Left renal cortex interstitium (tissue), 4 donors: ENCODE results near the gene LRMDA. TPM values are rescaled to one million over a fixed set of nuclear protein-coding genes. Genes with fewer than 3 reads are reported as not detected.

ENCODE experiments used
- DNase-seq, 4 donors: peaks; one replicate each; pipeline ENCODE4 v3.0.0-alpha.2; 2013; ENCODE audit warnings: low read depth in 4 of 4, low spot score in 2 of 4, missing footprints in 1 of 4
- polyA plus RNA-seq, 4 donors: library from polyadenylated mRNA; unstranded; fragments of 120-200 nt; gene quantifications; one replicate each; pipeline ENCODE4 v1.2.1, GENCODE V29; 2013; ENCODE audit not compliant: insufficient read length in 4 of 4

LRMDA gene
- polyA plus RNA-seq, 4 donors = 15.3 to 23.5 (median 21.1) TPM

DNA sequence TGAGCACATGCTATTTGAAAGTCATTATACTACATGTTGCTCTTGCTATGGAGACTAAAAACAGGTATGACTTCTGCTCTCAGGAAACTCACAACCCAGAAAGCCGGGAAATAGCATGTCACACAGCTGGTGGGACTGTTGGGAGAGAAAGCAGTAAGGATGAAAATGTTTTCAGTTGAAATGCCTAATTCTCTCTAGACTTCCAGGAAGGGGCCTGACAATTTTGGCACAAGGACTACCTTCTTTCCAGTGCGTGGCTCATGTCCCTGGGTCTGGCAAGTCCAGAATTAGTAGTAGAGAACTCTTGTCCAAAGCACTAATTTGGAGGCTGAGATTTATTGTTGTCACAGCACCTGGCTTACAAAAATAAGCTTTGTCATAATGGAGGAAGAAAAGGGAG lies 567.6 kb downstream of the LRMDA start:
- no peak for DNase-seq

DNA sequence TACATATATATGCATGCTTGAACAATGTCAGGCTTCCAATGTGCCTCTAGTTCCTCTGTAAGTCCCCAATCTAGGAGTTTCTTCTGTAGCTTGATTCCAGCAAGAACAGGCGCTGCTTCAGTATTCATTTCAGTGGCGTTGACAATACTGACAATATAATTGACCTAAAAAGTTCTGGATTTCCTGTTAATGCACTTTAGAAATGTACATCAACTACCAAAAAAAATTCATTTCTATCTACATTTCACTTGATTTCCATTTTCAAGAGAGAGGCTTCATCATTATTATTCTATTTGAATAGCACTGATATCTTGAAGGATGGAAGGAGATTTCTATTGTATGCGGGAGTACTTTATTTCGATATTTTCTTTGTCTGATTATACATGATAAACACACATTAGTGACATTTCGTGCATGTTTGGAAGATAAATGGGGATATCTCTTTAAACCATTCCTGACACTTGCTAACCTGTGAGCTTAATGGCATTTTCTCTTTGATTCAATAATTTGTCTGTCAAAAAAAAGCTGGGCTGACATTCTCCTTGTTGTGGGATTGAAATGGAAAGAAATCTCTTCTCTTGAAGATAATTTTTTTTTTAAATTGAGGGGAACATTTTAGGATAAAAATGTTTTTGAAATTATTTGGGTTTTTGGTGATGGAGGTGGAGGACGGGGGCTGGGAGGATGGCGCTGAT lies 568.2 kb downstream of the LRMDA start:
- DNase-seq = no peak

DNA sequence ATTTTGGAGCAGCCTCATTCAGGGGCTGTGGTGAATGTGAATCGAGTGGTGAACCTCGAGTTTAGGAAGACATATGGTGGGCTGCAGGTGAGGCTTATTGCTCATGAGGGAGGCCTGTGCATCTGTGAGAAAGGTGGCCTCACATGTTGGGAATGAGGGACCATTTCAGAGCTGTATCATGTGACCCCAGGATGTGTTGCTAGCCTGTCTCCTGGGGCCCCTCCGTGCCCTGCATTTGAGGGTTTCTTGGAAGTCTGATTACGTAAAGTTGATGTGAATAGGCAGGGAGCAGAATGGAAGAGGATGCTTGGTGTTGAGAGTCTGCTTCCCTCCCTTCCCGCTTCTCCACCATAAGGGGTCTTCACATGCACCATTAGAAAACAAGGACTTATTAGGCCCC lies 569.1 kb downstream of the LRMDA start:
- no peak for DNase-seq

DNA sequence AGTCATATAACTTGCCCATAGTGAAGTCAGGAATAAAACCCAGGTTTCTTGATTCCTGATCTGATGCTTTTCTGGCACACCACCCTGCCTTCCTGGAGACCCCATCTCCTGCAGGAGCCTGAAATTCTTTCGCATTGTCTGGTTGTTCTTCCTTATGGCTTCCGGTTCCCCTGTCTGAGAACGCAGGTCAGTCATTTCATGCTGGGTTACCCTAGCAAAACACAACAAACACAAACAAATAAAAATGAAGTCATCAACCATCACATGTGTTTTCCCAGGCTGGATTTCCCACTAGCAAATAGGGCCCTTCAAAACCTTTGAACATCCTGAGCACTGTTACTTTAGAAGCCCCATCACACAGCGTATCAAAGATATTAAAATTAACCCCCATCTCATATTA lies 569.6 kb downstream of the LRMDA start:
- no peak for DNase-seq

DNA sequence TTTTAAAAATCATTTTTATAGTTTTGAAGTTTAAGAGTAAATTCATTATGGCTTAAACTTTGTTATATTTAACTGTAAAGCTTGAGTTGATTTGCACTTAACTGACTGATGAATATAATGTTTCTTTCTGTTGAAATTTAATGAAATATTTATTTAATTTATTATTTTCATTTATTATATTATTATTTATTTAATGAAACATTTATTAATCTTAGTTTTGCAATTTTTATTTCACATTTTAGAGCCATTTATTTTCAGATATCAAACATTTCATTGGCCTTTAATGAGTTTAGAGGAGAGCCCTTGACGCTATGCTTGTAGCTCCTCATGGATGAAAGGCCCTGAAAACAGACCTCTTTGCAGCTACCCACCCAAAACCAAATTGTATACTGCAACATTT lies 570.0 kb downstream of the LRMDA start:
- no peak for DNase-seq

DNA sequence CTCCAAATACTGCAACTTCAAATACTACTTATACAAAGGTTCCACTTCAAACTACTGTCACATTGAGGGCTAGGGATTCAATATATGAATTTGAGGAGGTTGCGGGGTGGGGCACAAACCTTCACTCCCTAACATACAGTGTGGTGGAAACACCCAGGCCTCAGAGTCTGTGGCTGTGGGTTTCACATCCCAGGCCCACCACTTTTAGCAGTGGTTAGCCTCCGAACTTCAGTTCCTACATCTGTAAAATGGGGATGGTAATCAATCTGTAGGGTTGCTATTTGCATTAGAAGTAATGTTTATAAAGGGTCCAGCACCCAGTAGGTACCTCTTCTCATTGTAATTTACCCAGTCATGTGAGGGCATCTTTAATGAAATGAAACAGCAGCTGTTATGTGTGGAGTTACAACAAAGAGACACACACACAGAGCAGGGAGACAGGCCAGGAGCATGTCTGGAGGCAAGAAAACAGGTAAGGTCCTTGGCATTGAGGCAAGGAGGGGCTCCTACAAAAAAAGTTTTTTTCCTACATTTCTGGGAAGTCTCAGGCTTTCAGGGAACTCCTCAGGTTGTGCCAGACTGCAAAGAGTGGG lies 570.9 kb downstream of the LRMDA start:
- DNase-seq = no peak

DNA sequence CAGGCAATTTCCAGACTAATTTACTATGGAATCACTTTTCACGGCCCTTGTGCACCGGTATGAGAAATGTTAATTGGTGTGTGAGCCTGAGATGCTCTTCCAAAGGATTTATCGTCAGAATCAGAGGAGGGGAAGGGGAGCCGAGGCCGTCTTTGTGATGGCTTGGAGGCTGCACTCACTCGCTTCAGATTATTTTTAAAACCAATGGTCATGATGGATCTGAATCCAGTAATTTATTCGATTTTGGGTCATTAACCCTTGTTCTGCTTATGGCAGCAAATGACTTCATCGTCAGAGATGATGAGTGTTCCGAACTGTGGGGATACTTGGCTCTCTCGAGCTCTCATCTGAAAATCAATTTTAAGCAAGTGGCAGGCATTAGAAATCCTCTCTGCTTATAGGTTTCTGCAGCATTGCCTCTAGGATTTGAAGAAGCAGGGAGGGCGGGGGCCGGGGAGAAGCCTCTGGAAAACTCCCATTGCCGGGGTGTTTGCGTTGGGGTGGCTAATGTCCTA lies 576.3 kb downstream of the LRMDA start:
- no peak for DNase-seq

DNA sequence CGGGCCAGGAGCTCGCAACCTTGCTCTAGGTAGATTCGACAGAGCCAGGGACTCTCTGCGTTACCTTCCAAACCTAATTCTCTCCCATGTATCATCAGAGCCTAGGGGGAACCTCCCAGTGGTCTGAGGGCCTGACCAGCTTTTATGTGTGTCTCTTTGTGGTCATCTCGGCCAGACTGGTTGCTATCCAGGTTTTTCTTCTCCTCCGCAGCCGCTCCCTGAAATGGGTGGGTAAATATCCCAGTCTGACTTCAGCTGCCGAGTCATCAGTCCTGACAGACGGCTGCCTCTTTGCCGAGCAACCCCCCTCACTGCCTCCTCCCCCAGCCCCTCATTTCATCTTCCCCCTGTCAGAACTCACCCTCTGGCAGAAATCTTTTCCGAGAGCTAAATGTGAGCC lies 578.1 kb downstream of the LRMDA start:
- DNase-seq = no peak

DNA sequence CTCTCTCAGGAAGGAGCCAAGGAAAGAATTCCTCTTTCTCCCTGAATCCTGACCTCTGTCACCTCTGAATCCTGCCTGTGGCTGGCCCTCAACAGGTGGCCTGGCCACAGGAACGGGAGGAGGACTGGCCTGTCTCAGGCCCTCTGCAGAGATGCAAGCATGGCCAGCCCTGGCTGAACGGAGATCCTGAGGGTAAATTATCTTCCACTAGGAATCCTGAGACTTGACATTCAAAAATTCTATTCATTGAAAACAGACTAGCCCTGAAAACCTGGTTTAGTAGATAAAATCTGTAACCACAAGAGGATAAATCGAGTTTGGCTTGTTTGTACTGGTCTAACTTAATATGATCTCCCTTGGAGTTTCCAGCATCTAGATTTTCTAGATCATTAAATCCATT lies 579.3 kb downstream of the LRMDA start:
- no peak for DNase-seq

DNA sequence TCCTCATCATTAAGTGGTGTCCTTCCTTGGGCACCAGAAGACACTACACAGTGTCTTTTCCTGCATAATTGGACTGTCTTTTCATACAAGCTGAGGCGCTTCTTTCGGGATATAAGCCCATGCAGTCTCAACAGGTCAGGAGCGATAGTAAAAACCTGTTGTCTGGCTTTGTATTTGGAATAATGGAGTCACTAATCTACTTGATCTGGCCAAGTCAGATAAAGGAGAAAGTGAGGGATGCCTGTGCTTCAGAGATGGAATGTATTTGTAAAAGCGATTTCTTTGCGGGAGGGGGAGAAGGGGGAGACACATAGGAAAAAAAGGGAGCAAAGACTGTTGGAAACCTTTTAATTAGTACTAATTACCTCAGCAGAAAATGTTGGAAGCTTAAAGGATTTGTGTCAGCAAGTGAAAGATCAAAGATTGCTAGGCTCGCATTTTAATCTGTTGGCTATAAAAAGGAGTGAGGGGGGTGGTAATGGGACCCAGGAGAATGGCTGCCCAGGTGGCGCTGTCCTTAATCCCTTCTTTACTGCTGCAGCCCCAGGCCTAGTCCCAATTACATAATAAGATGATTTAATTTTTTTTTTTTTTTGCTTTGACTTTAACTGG lies 581.4 kb downstream of the LRMDA start:
- no peak for DNase-seq

DNA sequence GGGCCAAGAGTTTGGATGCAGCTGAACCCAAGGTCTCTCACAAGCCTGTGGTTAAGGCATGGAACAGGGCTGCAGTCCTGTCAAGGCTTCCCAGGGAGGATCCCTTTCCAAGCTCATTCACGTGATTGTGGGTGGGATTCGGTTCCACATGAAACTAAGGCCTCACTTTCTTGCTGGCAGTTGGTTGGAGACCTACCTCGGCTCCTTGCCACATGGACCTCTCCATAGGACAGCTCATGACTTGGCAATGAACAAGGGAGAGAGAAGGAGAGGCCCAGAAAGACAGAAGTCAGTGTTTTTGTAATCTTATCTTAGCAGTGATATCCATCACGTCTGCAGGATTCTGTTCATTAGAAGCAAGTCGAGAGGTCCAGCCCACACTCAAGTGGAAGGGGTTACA lies 583.8 kb downstream of the LRMDA start:
- no peak for DNase-seq

DNA sequence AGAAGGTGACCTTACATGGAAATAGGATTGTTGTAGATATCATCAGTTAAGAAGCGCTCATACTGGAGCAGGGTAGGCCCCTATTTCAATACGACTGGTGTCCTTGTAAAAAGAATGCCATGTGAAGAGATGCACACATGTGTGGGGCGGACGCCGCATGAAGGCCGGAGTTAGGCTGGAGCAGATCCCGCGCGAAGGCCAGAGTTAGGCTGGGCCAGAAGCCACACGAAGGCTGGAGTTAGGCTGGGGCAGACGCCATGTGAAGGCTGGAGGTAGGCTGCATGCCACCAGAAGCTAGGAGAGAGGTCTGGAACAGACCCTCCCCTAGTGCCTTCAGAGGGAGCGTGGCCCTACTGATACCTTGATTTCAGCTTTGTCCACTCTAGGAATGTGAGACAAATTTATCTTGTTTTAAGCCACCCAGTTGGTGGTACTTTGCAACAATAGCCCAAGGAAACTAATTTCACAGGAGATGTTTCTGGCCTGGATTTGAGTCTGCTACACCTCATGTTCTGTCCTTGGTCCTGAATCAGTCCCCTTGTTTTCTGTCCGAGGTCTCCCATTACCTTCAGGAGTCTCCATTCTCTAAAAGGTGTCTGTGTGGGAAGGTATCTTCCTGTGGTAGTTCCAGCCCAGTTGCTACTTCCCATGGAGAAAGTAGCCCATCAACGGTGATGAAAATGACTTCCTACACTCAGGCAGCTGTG lies 585.8 kb downstream of the LRMDA start:
- DNase-seq = no peak

DNA sequence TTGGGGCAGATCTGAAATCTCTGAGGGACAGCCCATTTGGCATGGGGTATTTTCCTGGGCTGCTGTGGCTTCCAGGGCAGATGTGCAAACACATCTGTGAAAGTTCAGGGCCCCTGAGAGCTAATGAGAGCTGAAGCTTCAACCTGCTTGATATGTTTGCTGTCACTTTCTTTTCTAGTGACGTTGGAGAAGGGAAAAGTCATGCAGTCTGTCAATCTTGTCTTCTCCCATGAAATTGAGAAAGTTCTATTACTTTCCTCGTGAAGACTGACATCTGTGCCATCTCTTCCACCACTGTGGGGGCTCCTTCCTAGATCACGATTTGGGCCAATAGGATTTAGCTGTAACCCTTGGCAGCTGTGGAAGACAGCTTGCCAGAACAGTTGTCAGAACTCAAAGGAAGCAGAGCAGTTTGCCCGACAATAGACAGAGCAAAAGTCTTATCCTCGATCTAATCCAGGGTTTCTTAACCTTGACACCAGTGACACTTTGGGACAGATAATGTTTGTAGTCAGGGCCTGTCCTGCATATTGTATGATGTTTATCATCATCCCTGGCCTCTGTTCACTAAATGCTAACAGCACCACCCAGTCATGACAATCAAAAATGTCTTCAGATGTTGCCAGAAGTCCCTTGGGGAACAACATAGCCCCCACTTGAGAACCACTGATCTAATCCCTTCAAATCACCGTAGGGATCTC lies 586.5 kb downstream of the LRMDA start:
- DNase-seq = no peak

DNA sequence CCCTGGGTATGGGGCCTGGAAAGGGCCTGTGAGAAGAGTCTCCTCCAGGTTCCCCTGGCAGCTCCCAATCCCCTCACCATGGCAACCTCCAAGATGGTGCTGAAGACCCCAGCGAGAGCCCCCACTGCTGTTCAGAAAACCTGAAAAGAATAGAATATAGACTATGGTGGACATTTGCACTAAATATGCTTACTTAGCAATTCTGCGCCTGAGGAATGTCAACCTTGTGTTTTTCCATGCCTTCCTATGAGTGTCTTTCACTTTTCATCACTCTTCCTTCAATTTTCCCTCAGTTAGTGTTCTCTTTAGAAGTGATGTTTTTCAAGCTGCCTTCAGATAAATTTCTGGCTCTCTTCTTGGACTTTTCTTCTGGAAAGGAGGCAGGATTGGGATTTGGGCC lies 589.2 kb downstream of the LRMDA start:
- no peak for DNase-seq

DNA sequence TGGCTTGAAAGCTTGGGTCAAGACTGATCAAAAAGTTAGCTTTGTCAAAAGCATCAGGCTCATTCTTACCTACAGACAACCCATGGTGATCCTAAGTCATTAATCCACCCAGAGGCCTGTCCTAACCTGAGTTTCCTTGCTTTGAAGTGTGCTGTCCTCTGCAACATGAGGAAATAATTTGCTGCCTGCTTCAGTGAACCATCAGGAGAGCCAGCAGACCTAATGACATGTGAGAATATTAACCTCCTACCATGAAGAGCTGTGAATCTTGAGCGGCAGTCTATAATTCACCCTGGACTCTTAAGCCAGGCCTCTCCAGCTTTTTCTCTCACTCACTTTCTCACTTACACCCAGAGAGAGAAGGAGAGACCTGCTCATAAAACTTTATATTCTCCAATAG lies 590.0 kb downstream of the LRMDA start:
- DNase-seq = peak in 2 of 4 donors; percentile 52 to 56

DNA sequence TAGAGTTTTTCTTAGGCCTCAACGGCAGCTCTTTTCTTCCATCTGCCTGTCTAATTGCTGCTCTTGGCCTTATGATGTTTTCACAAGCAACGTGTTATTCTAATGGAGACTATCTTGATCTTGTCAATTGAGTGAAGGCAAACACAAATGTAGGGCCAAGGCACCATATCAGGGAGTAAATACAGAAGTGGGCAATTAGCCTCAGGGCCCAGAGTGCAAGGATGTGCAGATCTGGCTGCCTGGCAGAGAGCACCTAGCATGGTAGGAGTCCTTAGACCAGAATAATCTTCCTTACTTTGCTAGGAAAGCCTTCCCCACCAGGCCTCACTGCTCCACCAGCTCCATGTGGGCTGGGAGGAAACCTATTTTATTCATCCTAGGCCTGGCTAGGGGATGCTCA lies 590.9 kb downstream of the LRMDA start:
- DNase-seq = no peak

DNA sequence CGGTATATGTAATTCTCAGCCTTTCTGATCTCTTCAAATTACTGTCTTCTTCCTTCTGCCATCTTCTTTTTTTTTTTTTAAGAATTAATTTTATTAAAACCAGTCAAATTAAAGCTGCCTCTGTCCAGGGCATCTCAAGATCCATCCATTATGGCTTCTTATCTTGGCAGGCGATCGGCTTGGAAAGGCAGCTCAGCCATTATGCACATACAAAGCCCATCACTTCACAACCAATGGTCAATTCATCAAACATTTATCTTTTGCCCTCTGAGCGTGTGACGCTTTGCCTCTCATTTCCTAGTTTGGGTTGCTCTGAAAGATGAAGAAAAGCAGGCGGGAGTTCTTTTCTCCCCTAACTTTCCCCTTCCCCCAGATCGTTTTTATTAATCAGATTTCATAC lies 591.6 kb downstream of the LRMDA start:
- no peak for DNase-seq

DNA sequence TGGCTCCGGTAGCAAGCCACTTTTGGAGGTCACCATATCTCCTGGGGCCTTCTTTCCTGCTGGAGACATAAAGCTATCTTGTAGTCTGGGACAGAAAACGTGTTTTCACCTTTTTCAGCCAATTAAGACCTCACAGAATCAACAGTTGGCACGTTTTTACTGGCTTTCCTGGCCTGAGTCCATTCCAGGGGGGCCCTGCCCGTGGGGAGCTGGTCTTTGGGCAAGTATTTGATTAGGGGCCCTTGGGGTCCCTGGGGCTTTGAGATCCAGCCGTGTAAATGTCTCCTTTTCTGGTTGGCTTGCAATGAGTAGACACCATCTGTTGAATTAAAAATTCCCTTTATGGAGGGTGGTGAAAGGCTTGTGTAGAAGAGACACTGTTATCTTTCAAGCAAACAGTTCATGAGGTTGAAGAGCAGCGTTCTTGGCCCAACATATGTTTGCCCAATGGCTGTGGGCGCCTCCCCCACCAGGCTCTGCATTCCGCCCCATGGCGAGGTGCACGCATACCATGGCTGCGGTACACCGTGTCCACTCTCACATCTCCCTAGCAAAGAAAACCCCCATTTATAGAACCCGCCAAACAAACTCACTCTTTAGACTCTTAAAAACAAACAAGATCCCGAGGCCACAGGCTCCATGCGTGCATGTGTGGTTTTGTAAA lies 593.2 kb downstream of the LRMDA start:
- DNase-seq = no peak

DNA sequence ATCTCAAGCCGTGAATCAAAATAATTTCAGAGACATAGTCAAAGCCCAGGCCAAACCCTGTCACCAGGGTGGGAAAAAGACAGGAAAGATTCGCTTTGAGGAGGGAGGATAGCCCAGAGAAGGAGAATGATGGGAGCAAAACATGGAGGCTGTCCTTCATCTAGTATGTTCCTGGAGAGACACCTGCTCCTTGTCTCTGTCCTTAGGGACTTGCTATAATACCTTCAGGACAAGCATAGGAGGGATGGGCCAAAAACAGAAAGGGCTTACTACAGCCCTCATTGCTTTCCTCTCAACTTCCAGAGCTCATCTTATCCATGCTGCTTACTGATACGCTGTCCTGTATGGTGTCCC lies 593.7 kb downstream of the LRMDA start:
- no peak for DNase-seq

DNA sequence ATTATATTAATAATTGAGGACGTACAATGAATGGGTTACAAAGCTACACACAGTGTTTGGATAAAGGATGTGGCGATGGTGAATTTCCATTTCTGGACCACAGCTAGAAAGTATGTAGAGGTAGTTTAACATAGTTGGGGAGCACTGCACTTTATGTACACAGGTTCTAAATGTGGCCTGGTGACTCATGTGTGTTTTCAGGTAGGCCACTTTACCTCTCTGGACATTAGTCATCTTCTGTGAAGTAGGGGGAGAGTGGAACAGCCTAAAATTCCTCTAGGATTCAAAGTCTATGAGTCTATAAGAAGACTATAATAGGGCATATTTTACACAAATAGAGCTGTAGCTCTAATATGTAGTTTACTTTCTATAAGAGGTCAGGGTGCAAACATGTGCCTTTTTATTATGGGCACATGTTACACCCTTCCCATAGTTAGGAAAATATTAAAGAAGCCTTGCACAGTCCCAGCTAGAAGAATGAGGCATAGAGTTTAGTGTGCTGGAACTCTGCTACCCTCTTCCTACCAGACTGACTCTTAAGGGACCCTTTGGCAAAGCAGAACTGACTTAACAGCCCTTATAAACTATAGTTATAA lies 594.9 kb downstream of the LRMDA start:
- DNase-seq = no peak
